ENCODE data around the gene TACC2.
A peak's percentile ranks its signal among the peaks of the same experiment; 100 is the strongest.
"Not testable (repeated sequence)": the region's sequence is repeated elsewhere in the genome, so short reads cannot be mapped to it uniquely, and the experiment has no call there.

The TACC2 gene

GRCh38 chr10:122014652-122015248, 25.8 kb downstream of the TACC2 start:
- no peak overlapping the region for H2BK15ac ChIP-seq (ENCODE audit: low read depth, poor library complexity, severe bottlenecking)
- H3K27ac ChIP-seq (ENCODE audit: low read length, poor library complexity, severe bottlenecking): no peak overlapping the region
- peak overlapping the region; percentile 18 for H4K91ac ChIP-seq (ENCODE audit: low read length)
- peaks cover 6% of the 10 kb centered on the region for H3K9me3 ChIP-seq (ENCODE audit: control insufficient read depth, low read length)
- no peak overlapping the region for H2BK5ac ChIP-seq (ENCODE audit: low read depth, low read length, poor library complexity, severe bottlenecking)
- H3K14ac ChIP-seq (ENCODE audit: low read length in 2 of 2): no peak overlapping the region
- H3K27me3 ChIP-seq (ENCODE audit: control insufficient read depth in 1 of 2, insufficient read depth in 1 of 2, low read length in 2 of 2): peaks cover 13 to 16% of the 10 kb centered on the region in 2 experiments
- no peaks in the 10 kb centered on the region for H3K79me1 ChIP-seq (replicated peaks; ENCODE audit: low read length, poor library complexity, severe bottlenecking)
- H2BK12ac ChIP-seq (ENCODE audit: low read length in 2 of 2): no peak overlapping the region
- H3K18ac ChIP-seq (ENCODE audit: low read depth in 1 of 2, low read length in 2 of 2): no peak overlapping the region
- H3K9ac ChIP-seq (ENCODE audit: low read length): no peak overlapping the region
- no peak overlapping the region for H3K4me2 ChIP-seq (ENCODE audit: low read length, poor library complexity, severe bottlenecking)
- H2AFZ ChIP-seq (ENCODE audit: low read depth, low read length): no peak overlapping the region
- 86% methylated on average over 3 of the region's 3 CpGs for WGBS
- H3K23ac ChIP-seq (ENCODE audit: low read length in 2 of 2): no peak overlapping the region
- no peak overlapping the region for H4K8ac ChIP-seq (ENCODE audit: low read length)
- no peak overlapping the region for H2AK5ac ChIP-seq (ENCODE audit: low read length, severe bottlenecking)
- no peak overlapping the region for H3K4ac ChIP-seq (ENCODE audit: low read depth in 1 of 2, low read length in 2 of 2)
- peaks cover 3% of the 10 kb centered on the region for H3K4me1 ChIP-seq (ENCODE audit: control insufficient read depth, insufficient read depth, low read depth, low read length)
- DNase-seq: no peak
- no peak overlapping the region for H3K4me3 ChIP-seq (ENCODE audit: insufficient read depth in 1 of 2, low read depth in 1 of 2, low read length in 2 of 2)
- no peak overlapping the region for H2BK120ac ChIP-seq (ENCODE audit: low read depth, low read length)
- no peaks in the 10 kb centered on the region for H3K36me3 ChIP-seq (ENCODE audit: control insufficient read depth in 1 of 2, insufficient read depth in 2 of 2, low read depth in 1 of 2, low read length in 2 of 2)

GRCh38 chr10:122017926-122018325, 29.0 kb downstream of the TACC2 start:
- H4K8ac ChIP-seq (ENCODE audit: low read length); H4K91ac ChIP-seq (ENCODE audit: low read length); H3K36me3 ChIP-seq (ENCODE audit: control insufficient read depth in 1 of 2, insufficient read depth in 2 of 2, low read depth in 1 of 2, low read length in 2 of 2); H2AFZ ChIP-seq (ENCODE audit: low read depth, low read length); H3K4me1 ChIP-seq (ENCODE audit: control insufficient read depth, insufficient read depth, low read depth, low read length); H3K4me2 ChIP-seq (ENCODE audit: low read length, poor library complexity, severe bottlenecking); H2BK120ac ChIP-seq (ENCODE audit: low read depth, low read length); H2BK12ac ChIP-seq (ENCODE audit: low read length in 2 of 2); H3K14ac ChIP-seq (ENCODE audit: low read length in 2 of 2); H2AK5ac ChIP-seq (ENCODE audit: low read length, severe bottlenecking); H3K18ac ChIP-seq (ENCODE audit: low read depth in 1 of 2, low read length in 2 of 2); H2BK15ac ChIP-seq (ENCODE audit: low read depth, poor library complexity, severe bottlenecking); H3K27ac ChIP-seq (ENCODE audit: low read length, poor library complexity, severe bottlenecking); DNase-seq; H3K4ac ChIP-seq (ENCODE audit: low read depth in 1 of 2, low read length in 2 of 2); H3K4me3 ChIP-seq (ENCODE audit: insufficient read depth in 1 of 2, low read depth in 1 of 2, low read length in 2 of 2); H3K23ac ChIP-seq (ENCODE audit: low read length in 2 of 2); H2BK5ac ChIP-seq (ENCODE audit: low read depth, low read length, poor library complexity, severe bottlenecking); H3K9me3 ChIP-seq (ENCODE audit: control insufficient read depth, low read length); H3K79me1 ChIP-seq (replicated peaks; ENCODE audit: low read length, poor library complexity, severe bottlenecking); H3K9ac ChIP-seq (ENCODE audit: low read length): not testable (repeated sequence)
- H3K27me3 ChIP-seq (ENCODE audit: control insufficient read depth in 1 of 2, insufficient read depth in 1 of 2, low read length in 2 of 2): peaks cover 12 to 14% of the 10 kb centered on the region in 2 experiments
- WGBS: no CpG with 5 or more reads among the region's 4 CpGs

GRCh38 chr10:122018491-122018890, 29.5 kb downstream of the TACC2 start:
- 6% methylated on average over 7 of the region's 7 CpGs for WGBS
- Histone ChIP-seq H3K27ac (ENCODE audit: low read length, poor library complexity, severe bottlenecking) (no peak overlapping the region), H2BK12ac (ENCODE audit: low read length in 2 of 2) (no peak overlapping the region), H3K23ac (ENCODE audit: low read length in 2 of 2) (no peak overlapping the region), H2BK120ac (ENCODE audit: low read depth, low read length) (no peak overlapping the region), H3K9ac (ENCODE audit: low read length) (no peak overlapping the region), H2AK5ac (ENCODE audit: low read length, severe bottlenecking) (no peak overlapping the region), H2BK5ac (ENCODE audit: low read depth, low read length, poor library complexity, severe bottlenecking) (no peak overlapping the region), H2BK15ac (ENCODE audit: low read depth, poor library complexity, severe bottlenecking) (no peak overlapping the region), H3K14ac (ENCODE audit: low read length in 2 of 2) (no peak overlapping the region), H3K4ac (ENCODE audit: low read depth in 1 of 2, low read length in 2 of 2) (no peak overlapping the region), H2AFZ (ENCODE audit: low read depth, low read length) (peak overlapping the region; percentile 53), H3K4me2 (ENCODE audit: low read length, poor library complexity, severe bottlenecking) (no peak overlapping the region), H3K4me3 (ENCODE audit: insufficient read depth in 1 of 2, low read depth in 1 of 2, low read length in 2 of 2) (no peak overlapping the region), H4K8ac (ENCODE audit: low read length) (no peak overlapping the region), H3K18ac (ENCODE audit: low read depth in 1 of 2, low read length in 2 of 2) (no peak overlapping the region), H3K36me3 (ENCODE audit: control insufficient read depth in 1 of 2, insufficient read depth in 2 of 2, low read depth in 1 of 2, low read length in 2 of 2) (no peaks in the 10 kb centered on the region), H3K9me3 (ENCODE audit: control insufficient read depth, low read length) (no peaks in the 10 kb centered on the region), H4K91ac (ENCODE audit: low read length) (no peak overlapping the region), H3K79me1 (replicated peaks; ENCODE audit: low read length, poor library complexity, severe bottlenecking) (no peaks in the 10 kb centered on the region), H3K27me3 (ENCODE audit: control insufficient read depth in 1 of 2, insufficient read depth in 1 of 2, low read length in 2 of 2) (peaks cover 7 to 14% of the 10 kb centered on the region in 2 experiments), H3K4me1 (ENCODE audit: control insufficient read depth, insufficient read depth, low read depth, low read length) (peaks cover 3% of the 10 kb centered on the region)
- DNase-seq: no peak

- H3K18ac ChIP-seq (ENCODE audit: low read depth in 1 of 2, low read length in 2 of 2): no peak overlapping the region
- H3K9ac ChIP-seq (ENCODE audit: low read length): no peak overlapping the region
Measured at GRCh38 chr10:122018951-122019413, 30.0 kb downstream of the TACC2 start.

More at GRCh38 chr10:122018951-122019413, 30.0 kb downstream of the TACC2 start:
- peaks cover 3% of the 10 kb centered on the region for H3K4me1 ChIP-seq (ENCODE audit: control insufficient read depth, insufficient read depth, low read depth, low read length)
- no peak overlapping the region for H3K27ac ChIP-seq (ENCODE audit: low read length, poor library complexity, severe bottlenecking)
- no peak overlapping the region for H4K91ac ChIP-seq (ENCODE audit: low read length)
- no peaks in the 10 kb centered on the region for H3K79me1 ChIP-seq (replicated peaks; ENCODE audit: low read length, poor library complexity, severe bottlenecking)
- DNase-seq: no peak
- H3K36me3 ChIP-seq (ENCODE audit: control insufficient read depth in 1 of 2, insufficient read depth in 2 of 2, low read depth in 1 of 2, low read length in 2 of 2): no peaks in the 10 kb centered on the region
- peak overlapping the region; percentile 23 for H4K8ac ChIP-seq (ENCODE audit: low read length)
- WGBS: 84% methylated on average over 16 of the region's 16 CpGs
- no peak overlapping the region for H3K23ac ChIP-seq (ENCODE audit: low read length in 2 of 2)
- H2BK15ac ChIP-seq (ENCODE audit: low read depth, poor library complexity, severe bottlenecking): no peak overlapping the region
- H2BK5ac ChIP-seq (ENCODE audit: low read depth, low read length, poor library complexity, severe bottlenecking): no peak overlapping the region
- no peak overlapping the region for H2AK5ac ChIP-seq (ENCODE audit: low read length, severe bottlenecking)
- no peak overlapping the region for H3K4ac ChIP-seq (ENCODE audit: low read depth in 1 of 2, low read length in 2 of 2)
- no peak overlapping the region for H3K14ac ChIP-seq (ENCODE audit: low read length in 2 of 2)
- peaks cover 3 to 14% of the 10 kb centered on the region in 2 experiments for H3K27me3 ChIP-seq (ENCODE audit: control insufficient read depth in 1 of 2, insufficient read depth in 1 of 2, low read length in 2 of 2)
- H2BK12ac ChIP-seq (ENCODE audit: low read length in 2 of 2): no peak overlapping the region
- no peaks in the 10 kb centered on the region for H3K9me3 ChIP-seq (ENCODE audit: control insufficient read depth, low read length)
- H3K4me3 ChIP-seq (ENCODE audit: insufficient read depth in 1 of 2, low read depth in 1 of 2, low read length in 2 of 2): no peak overlapping the region
- no peak overlapping the region for H2AFZ ChIP-seq (ENCODE audit: low read depth, low read length)
- no peak overlapping the region for H3K4me2 ChIP-seq (ENCODE audit: low read length, poor library complexity, severe bottlenecking)
- H2BK120ac ChIP-seq (ENCODE audit: low read depth, low read length): no peak overlapping the region

All from mesenchymal stem cell (in vitro differentiated cells and primary cell).